Calu3 (cell line): ENCODE results near the gene MAGEB2. TPM values are rescaled to one million over a fixed set of nuclear protein-coding genes. Genes with fewer than 3 reads are reported as not detected.
"Not testable (repeated sequence)": the region's sequence is repeated elsewhere in the genome, so short reads cannot be mapped to it uniquely, and the experiment has no call there.

Source experiments
- BruUV-seq: library from RNA; stranded (reverse); fragments of 400-500 nt; replicated peaks from 2 replicates; lab custom pipeline; 2021; lab: Mats Ljungman, UMichigan
- CTCF ChIA-PET: fragments of 300-600 bp; sonication (Branson Sonifier 250); formaldehyde crosslinking; loops from one replicate; lab custom pipeline; 2022; ENCODE audit warnings: antibody characterized with exemption; lab: Charles Lee
- DNase-seq: peaks from one replicate; pipeline ENCODE4 v3.0.0; 2022
- H3K27ac Mint-ChIP-seq: one replicate; pipeline ENCODE4 v1.8.0; 2022; ENCODE audit warnings: mixed read lengths; ENCODE audit not compliant: unreplicated experiment
- H3K27me3 Mint-ChIP-seq: one replicate; pipeline ENCODE4 v1.8.0; 2022; ENCODE audit warnings: mixed read lengths; ENCODE audit not compliant: unreplicated experiment
- H3K36me3 Mint-ChIP-seq: one replicate; pipeline ENCODE4 v1.8.0; 2022; ENCODE audit warnings: mild to moderate bottlenecking, moderate library complexity, mixed read lengths; ENCODE audit not compliant: insufficient read depth, unreplicated experiment
- H3K4me1 Mint-ChIP-seq: one replicate; pipeline ENCODE4 v1.8.0; 2022; ENCODE audit warnings: mild to moderate bottlenecking, low read depth, mixed read lengths; ENCODE audit not compliant: unreplicated experiment
- H3K4me3 Mint-ChIP-seq: one replicate; pipeline ENCODE4 v1.8.0; 2022; ENCODE audit warnings: mild to moderate bottlenecking, low read depth, moderate library complexity, mixed read lengths; ENCODE audit not compliant: unreplicated experiment
- H3K9me3 Mint-ChIP-seq: one replicate; pipeline ENCODE4 v1.8.0; 2022; ENCODE audit warnings: low read depth, mixed read lengths; ENCODE audit not compliant: unreplicated experiment
- intact Hi-C: fragments of 100-400 bp; cut with micrococcal nuclease; formaldehyde crosslinking; loops from one replicate; pipeline ENCODE4 v1.10.0; 2022; ENCODE audit not compliant: unreplicated experiment
- total RNA-seq: library from RNA; stranded (reverse); gene quantifications from 2 replicates; pipeline ENCODE4 v1.2.3, GENCODE V29; 2022
- TF ChIP-seq, protein P1 (sequence below): fragments of 200-600 bp; IDR thresholded peaks from one replicate; pipeline ENCODE4 v1.8.0; 2022; ENCODE audit warnings: antibody characterized with exemption; ENCODE audit not compliant: unreplicated experiment

Gene MAGEB2
- total RNA-seq, 1 experiment from 2014 or later, result not detected

DNA sequence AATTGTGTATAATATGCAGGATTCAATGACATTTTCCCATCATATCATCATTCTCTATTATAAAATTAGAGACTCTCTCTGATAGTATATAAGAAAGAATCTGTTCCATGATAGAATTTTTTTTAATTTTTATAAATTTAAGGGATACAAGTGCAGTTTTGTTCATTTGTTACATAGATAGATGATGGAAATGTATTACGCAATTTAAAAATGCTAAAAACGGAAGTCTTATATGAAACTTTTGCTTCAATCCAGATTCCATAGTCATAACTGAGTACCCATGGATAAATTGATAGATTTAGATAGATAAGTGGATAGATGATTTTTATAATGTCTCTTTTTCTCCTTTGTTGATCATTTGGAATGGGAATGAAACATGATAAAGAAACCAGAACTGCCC is 24.9 kb upstream of the MAGEB2 start:
- CTCF ChIA-PET, result no interaction called here
- no TSS peak for BruUV-seq

DNA sequence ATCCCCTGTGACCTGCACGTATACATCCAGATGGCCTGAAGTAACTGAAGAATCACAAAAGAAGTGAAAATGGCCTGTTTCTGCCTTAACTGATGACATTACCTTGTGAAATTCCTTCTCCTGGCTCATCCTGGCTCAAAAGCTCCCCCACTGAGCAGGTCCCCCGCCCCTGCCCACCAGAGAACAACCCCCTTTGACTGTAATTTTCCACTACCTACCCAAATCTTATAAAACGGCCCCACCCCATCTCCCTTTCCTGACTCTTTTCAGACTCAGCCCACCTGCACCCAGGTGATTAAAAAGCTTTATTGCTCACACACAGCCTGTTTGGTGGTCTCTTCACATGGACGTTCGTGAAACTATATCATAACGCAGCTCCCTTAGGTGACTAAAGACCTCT is 21.5 kb upstream of the MAGEB2 start:
- H3K4me1 Mint-ChIP-seq, H3K27me3 Mint-ChIP-seq, H3K9me3 Mint-ChIP-seq, intact Hi-C loops, H3K4me3 Mint-ChIP-seq, H3K36me3 Mint-ChIP-seq, BruUV-seq, CTCF ChIA-PET, DNase-seq, H3K27ac Mint-ChIP-seq: not testable (repeated sequence)

More for the DNA sequence above, 24.9 kb upstream of the MAGEB2 start:
- Mint-ChIP-seq H3K27me3 (no peaks in the 10 kb centered on the region), H3K4me1 (no peaks in the 10 kb centered on the region), H3K36me3 (no peaks in the 10 kb centered on the region), H3K9me3 (no peaks in the 10 kb centered on the region), H3K4me3 (no peak overlapping the region), H3K27ac (no peak overlapping the region)
- TF ChIP-seq, protein P1, sequence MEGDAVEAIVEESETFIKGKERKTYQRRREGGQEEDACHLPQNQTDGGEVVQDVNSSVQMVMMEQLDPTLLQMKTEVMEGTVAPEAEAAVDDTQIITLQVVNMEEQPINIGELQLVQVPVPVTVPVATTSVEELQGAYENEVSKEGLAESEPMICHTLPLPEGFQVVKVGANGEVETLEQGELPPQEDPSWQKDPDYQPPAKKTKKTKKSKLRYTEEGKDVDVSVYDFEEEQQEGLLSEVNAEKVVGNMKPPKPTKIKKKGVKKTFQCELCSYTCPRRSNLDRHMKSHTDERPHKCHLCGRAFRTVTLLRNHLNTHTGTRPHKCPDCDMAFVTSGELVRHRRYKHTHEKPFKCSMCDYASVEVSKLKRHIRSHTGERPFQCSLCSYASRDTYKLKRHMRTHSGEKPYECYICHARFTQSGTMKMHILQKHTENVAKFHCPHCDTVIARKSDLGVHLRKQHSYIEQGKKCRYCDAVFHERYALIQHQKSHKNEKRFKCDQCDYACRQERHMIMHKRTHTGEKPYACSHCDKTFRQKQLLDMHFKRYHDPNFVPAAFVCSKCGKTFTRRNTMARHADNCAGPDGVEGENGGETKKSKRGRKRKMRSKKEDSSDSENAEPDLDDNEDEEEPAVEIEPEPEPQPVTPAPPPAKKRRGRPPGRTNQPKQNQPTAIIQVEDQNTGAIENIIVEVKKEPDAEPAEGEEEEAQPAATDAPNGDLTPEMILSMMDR, result no peak
- intact Hi-C loops, result no loop called here
- no peak for DNase-seq

DNA sequence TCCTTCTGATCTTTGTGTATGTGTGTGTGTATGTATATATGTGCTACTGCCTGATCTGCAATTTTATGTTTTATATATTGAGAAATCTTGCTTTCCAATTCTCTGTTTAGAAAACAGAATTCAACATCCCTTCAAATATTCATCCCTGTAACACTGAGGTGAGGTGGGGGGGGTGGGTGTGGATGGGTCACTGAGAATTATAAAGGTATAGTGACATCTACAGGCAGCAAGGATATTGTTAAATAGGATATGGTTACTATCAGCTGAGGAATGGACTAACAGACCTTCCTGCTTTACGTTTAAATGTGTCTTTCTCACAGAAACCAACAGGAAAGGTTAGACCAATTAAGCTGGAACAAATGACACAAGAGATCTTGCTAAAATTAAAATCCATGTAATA is 19.0 kb upstream of the MAGEB2 start:
- H3K4me3 Mint-ChIP-seq, result no peak overlapping the region
- TF ChIP-seq, protein P1, result no peak
- H3K27me3 Mint-ChIP-seq, result no peaks in the 10 kb centered on the region
- H3K9me3 Mint-ChIP-seq, result no peaks in the 10 kb centered on the region
- no peaks in the 10 kb centered on the region for H3K36me3 Mint-ChIP-seq
- BruUV-seq, result no TSS peak
- no peak for DNase-seq
- no peak overlapping the region for H3K27ac Mint-ChIP-seq
- H3K4me1 Mint-ChIP-seq, result no peaks in the 10 kb centered on the region
- CTCF ChIA-PET, result interaction anchor here (1.0 kb wide), 1 partner anchor 78 kb away, joined by 4 read pairs; no protein-coding TSS in a partner anchor
- intact Hi-C loops, result loop anchor here (5.0 kb wide), 1 partner anchor 54 kb away; no protein-coding TSS in a partner anchor

DNA sequence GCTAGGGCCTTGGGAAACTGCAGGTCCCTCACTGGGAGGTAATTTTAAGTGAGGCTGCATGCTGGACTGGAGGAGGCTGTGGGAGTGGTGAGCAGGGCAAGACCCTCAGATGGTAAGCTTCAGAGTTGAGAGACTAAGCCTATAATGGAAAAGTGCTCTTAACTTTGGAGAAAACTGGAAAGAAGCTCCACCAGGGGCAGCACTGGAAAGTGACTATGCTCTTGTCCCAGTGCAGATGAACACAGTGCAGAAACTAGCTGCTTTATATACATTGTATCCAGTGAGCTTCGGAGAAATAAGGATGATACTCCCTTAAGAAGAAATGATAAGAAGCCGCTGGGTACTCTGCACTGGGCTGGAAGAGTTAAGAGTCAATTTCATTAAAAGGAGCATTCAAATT is 3.2 kb upstream of the MAGEB2 start:
- DNase-seq, result no peak
- H3K4me3 Mint-ChIP-seq, result no peak overlapping the region
- CTCF ChIA-PET, result interaction anchor here (0.7 kb wide), 1 partner anchor 30 kb away, joined by 4 read pairs; the partner anchor contains the start of gene MAGEB4

DNA sequence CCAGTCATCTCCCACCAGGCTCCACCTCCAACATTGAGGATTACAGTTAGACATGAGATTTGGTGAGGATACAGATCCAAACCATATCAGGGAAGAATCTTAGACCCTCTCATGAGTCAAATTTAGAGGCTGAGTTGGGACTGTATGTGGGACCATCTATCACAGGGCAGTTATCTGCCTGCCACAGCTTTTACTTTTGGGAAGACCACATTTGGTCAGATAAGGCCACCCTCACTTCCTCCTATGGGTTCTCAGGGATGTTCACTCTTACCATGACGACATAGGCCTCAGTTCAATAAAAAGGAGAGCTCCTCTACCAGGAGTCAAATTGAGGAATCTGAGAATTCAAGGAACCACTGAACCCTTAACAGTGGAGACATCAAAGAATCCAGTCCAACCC is 2.1 kb downstream of the MAGEB2 start:
- Mint-ChIP-seq H3K36me3 (peaks cover 5% of the 10 kb centered on the region), H3K9me3 (no peaks in the 10 kb centered on the region), H3K4me1 (no peaks in the 10 kb centered on the region), H3K27me3 (no peaks in the 10 kb centered on the region), H3K4me3 (no peak overlapping the region), H3K27ac (no peak overlapping the region)
- intact Hi-C loops, result no loop called here
- CTCF ChIA-PET, result no interaction called here
- DNase-seq, result no peak
- no TSS peak for BruUV-seq
- TF ChIP-seq, protein P1, result no peak

More for the DNA sequence above, 3.2 kb upstream of the MAGEB2 start:
- no peak overlapping the region for H3K27ac Mint-ChIP-seq
- BruUV-seq, result no TSS peak
- no peaks in the 10 kb centered on the region for H3K4me1 Mint-ChIP-seq
- no peaks in the 10 kb centered on the region for H3K9me3 Mint-ChIP-seq
- intact Hi-C loops, result no loop called here
- H3K36me3 Mint-ChIP-seq, result peaks cover 5% of the 10 kb centered on the region
- H3K27me3 Mint-ChIP-seq, result no peaks in the 10 kb centered on the region
- TF ChIP-seq, protein P1, result no peak
